ENCODE results near the gene WWOX.

DNA sequence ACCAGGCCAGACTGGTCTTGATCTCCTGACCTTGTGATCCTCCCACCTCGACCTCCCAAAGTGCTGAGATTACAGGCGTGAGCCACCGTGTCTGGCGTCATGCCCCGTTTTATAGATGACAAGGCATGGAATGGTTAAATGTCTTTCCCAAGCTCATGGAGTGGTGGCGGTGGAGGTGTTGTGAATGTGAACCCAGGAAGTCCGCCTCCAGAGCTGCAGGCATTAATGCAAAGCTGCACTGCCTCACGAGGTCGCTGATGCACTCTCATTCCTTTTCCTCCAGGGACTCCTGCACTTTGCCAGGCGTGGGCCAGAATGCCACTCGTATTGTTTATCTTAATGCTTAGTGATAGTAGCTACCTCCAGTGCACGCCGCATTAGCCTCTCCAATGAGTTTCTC lies 149.6 kb downstream of the WWOX start:
- TF ChIP-seq POLR2A (IDR thresholded peaks at IDR 0.05; ENCODE audit: low read depth, low read length) = no peak
- TF ChIP-seq CTCF (conservative IDR thresholded peaks at IDR 0.05; ENCODE audit: low read depth, low read length) = no peak
- TF ChIP-seq RFX5 (IDR thresholded peaks at IDR 0.05; ENCODE audit: low read depth, low read length) = no peak
- no peak for TF ChIP-seq RAD21 (IDR thresholded peaks at IDR 0.05; ENCODE audit: low read length)
- no peak for TF ChIP-seq SMC3 (IDR thresholded peaks at IDR 0.05; ENCODE audit: low read depth, low read length)
- TF ChIP-seq, protein P1, sequence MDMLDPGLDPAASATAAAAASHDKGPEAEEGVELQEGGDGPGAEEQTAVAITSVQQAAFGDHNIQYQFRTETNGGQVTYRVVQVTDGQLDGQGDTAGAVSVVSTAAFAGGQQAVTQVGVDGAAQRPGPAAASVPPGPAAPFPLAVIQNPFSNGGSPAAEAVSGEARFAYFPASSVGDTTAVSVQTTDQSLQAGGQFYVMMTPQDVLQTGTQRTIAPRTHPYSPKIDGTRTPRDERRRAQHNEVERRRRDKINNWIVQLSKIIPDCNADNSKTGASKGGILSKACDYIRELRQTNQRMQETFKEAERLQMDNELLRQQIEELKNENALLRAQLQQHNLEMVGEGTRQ (IDR thresholded peaks at IDR 0.05; ENCODE audit: low read depth, low read length) = no peak
- no peak for TF ChIP-seq RCOR1 (IDR thresholded peaks at IDR 0.05; ENCODE audit: insufficient replicate concordance, low read length)
- TF ChIP-seq CEBPB (IDR thresholded peaks at IDR 0.05; ENCODE audit: low read depth, low read length) = no peak
